ENCODE measurements around the gene PATL2. TPM values are rescaled to one million over a fixed set of nuclear protein-coding genes. Genes with fewer than 3 reads are reported as not detected.

The PATL2 gene
- polyA plus RNA-seq, 4 donors: 1.5 to 6.8 (median 2.9) TPM

DNA sequence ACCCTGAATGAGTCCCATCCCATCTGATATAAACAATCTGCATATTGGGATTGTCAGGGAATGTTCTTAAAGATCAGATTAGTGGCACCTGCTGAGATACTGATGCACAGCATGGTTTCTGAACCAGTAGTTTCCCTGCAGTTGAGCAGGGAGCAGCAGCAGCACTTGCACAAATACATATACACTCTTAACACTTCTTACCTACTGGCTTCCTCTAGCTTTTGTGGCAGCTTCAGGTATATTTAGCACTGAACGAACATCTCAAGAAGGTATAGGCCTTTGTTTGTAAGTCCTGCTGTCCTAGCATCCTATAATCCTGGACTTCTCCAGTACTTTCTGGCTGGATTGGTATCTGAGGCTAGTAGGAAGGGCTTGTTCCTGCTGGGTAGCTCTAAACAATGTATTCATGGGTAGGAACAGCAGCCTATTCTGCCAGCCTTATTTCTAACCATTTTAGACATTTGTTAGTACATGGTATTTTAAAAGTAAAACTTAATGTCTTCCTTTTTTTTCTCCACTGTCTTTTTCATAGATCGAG is 4.7 kb upstream of the PATL2 start:
- H3K4me3 ChIP-seq (ENCODE audit: low read depth in 1 of 3, low read length in 3 of 3): peak overlapping the region in 1 of 3 donors; percentile 12

DNA sequence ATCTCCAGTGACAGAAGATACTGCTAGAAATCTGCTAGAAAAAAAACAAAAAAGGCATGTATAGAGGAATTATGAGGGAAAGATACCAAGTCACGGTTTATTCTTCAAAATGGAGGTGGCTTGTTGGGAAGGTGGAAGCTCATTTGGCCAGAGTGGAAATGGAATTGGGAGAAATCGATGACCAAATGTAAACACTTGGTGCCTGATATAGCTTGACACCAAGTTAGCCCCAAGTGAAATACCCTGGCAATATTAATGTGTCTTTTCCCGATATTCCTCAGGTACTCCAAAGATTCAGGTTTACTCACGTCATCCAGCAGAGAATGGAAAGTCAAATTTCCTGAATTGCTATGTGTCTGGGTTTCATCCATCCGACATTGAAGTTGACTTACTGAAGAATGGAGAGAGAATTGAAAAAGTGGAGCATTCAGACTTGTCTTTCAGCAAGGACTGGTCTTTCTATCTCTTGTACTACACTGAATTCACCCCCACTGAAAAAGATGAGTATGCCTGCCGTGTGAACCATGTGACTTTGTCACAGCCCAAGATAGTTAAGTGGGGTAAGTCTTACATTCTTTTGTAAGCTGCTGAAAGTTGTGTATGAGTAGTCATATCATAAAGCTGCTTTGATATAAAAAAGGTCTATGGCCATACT is 4.1 kb upstream of the PATL2 start:
- peak overlapping the region in 1 of 3 donors; percentile 65 for H3K27ac ChIP-seq (ENCODE audit: low read depth in 1 of 3, low read length in 2 of 3)
- peak overlapping the region in 2 of 3 donors; percentile 12 to 79 for H3K4me3 ChIP-seq (ENCODE audit: low read depth in 1 of 3, low read length in 3 of 3)
- DNase-seq (no peak), FAIRE-seq (no peak)
- H3K4me1 ChIP-seq (ENCODE audit: control insufficient read depth in 3 of 3, insufficient read depth in 2 of 3, low read depth in 1 of 3, low read length in 2 of 3): peaks cover 4 to 13% (median 11%) of the 10 kb centered on the region in 3 donors
- H3K36me3 ChIP-seq (ENCODE audit: control insufficient read depth in 3 of 3, insufficient read depth in 2 of 3, low read depth in 1 of 3, low read length in 3 of 3): peaks cover 13 to 24% (median 20%) of the 10 kb centered on the region in 3 donors
- WGBS, 3 donors: 57 to 61% (median 57%) methylated on average over 6 of the region's 6 CpGs
- H3K9me3 ChIP-seq (ENCODE audit: control insufficient read depth in 2 of 2, insufficient read depth in 1 of 2, low read depth in 1 of 2, low read length in 1 of 2): peaks cover 0 to 4% of the 10 kb centered on the region in 2 donors
- H3K27me3 ChIP-seq (ENCODE audit: control insufficient read depth in 3 of 3, insufficient read depth in 3 of 3, low read length in 3 of 3): no peaks in the 10 kb centered on the region

More for the DNA sequence above, 4.7 kb upstream of the PATL2 start:
- Histone ChIP-seq H3K4me1 (ENCODE audit: control insufficient read depth in 3 of 3, insufficient read depth in 2 of 3, low read depth in 1 of 3, low read length in 2 of 3) (peaks cover 4 to 12% (median 11%) of the 10 kb centered on the region in 3 donors), H3K27me3 (ENCODE audit: control insufficient read depth in 3 of 3, insufficient read depth in 3 of 3, low read length in 3 of 3) (no peaks in the 10 kb centered on the region), H3K36me3 (ENCODE audit: control insufficient read depth in 3 of 3, insufficient read depth in 2 of 3, low read depth in 1 of 3, low read length in 3 of 3) (peaks cover 13 to 24% (median 20%) of the 10 kb centered on the region in 3 donors), H3K9me3 (ENCODE audit: control insufficient read depth in 2 of 2, insufficient read depth in 1 of 2, low read depth in 1 of 2, low read length in 1 of 2) (peaks cover 0 to 4% of the 10 kb centered on the region in 2 donors), H3K27ac (ENCODE audit: low read depth in 1 of 3, low read length in 2 of 3) (peak overlapping the region in 2 of 3 donors; percentile 45 to 47)
- FAIRE-seq: no peak
- DNase-seq: no peak
- WGBS, 3 donors: 71 to 79% (median 75%) methylated on average over 2 of the region's 2 CpGs

DNA sequence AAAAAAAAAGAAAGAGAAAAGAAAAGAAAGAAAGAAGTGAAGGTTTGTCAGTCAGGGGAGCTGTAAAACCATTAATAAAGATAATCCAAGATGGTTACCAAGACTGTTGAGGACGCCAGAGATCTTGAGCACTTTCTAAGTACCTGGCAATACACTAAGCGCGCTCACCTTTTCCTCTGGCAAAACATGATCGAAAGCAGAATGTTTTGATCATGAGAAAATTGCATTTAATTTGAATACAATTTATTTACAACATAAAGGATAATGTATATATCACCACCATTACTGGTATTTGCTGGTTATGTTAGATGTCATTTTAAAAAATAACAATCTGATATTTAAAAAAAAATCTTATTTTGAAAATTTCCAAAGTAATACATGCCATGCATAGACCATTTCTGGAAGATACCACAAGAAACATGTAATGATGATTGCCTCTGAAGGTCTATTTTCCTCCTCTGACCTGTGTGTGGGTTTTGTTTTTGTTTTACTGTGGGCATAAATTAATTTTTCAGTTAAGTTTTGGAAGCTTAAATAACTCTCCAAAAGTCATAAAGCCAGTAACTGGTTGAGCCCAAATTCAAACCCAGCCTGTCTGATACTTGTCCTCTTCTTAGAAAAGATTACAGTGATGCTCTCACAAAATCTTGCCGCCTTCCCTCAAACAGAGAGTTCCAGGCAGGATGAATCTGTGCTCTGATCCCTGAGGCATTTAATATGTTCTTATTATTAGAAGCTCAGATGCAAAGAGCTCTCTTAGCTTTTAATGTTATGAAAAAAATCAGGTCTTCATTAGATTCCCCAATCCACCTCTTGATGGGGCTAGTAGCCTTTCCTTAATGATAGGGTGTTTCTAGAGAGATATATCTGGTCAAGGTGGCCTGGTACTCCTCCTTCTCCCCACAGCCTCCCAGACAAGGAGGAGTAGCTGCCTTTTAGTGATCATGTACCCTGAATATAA is 2.2 kb upstream of the PATL2 start:
- no peak for FAIRE-seq
- Histone ChIP-seq H3K9me3 (ENCODE audit: control insufficient read depth in 2 of 2, insufficient read depth in 1 of 2, low read depth in 1 of 2, low read length in 1 of 2) (peaks cover 0 to 4% of the 10 kb centered on the region in 2 donors), H3K4me3 (ENCODE audit: low read depth in 1 of 3, low read length in 3 of 3) (peak overlapping the region; percentile 62 to 96 (median 79)), H3K27ac (ENCODE audit: low read depth in 1 of 3, low read length in 2 of 3) (peak overlapping the region; percentile 91 to 100 (median 97)), H3K27me3 (ENCODE audit: control insufficient read depth in 3 of 3, insufficient read depth in 3 of 3, low read length in 3 of 3) (no peaks in the 10 kb centered on the region), H3K36me3 (ENCODE audit: control insufficient read depth in 3 of 3, insufficient read depth in 2 of 3, low read depth in 1 of 3, low read length in 3 of 3) (peaks cover 8 to 23% (median 16%) of the 10 kb centered on the region in 3 donors), H3K4me1 (ENCODE audit: control insufficient read depth in 3 of 3, insufficient read depth in 2 of 3, low read depth in 1 of 3, low read length in 2 of 3) (peaks cover 4 to 20% (median 11%) of the 10 kb centered on the region in 3 donors)
- 22 to 25% (median 24%) methylated on average over 5 of the region's 5 CpGs for WGBS, 3 donors
- no peak for DNase-seq

DNA sequence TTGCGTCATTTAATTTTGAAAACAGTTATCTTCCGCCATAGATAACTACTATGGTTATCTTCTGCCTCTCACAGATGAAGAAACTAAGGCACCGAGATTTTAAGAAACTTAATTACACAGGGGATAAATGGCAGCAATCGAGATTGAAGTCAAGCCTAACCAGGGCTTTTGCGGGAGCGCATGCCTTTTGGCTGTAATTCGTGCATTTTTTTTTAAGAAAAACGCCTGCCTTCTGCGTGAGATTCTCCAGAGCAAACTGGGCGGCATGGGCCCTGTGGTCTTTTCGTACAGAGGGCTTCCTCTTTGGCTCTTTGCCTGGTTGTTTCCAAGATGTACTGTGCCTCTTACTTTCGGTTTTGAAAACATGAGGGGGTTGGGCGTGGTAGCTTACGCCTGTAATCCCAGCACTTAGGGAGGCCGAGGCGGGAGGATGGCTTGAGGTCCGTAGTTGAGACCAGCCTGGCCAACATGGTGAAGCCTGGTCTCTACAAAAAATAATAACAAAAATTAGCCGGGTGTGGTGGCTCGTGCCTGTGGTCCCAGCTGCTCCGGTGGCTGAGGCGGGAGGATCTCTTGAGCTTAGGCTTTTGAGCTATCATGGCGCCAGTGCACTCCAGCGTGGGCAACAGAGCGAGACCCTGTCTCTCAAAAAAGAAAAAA is 1.4 kb upstream of the PATL2 start:
- DNase-seq (peak; percentile 88 to 92), FAIRE-seq (no peak)
- WGBS, 3 donors: 0 to 5% (median 1%) methylated on average over 24 of the region's 24 CpGs
- Histone ChIP-seq H3K9me3 (ENCODE audit: control insufficient read depth in 2 of 2, insufficient read depth in 1 of 2, low read depth in 1 of 2, low read length in 1 of 2) (peaks cover 0 to under 1% of the 10 kb centered on the region in 2 donors), H3K4me3 (ENCODE audit: low read depth in 1 of 3, low read length in 3 of 3) (peak overlapping the region; percentile 62 to 96 (median 79)), H3K27ac (ENCODE audit: low read depth in 1 of 3, low read length in 2 of 3) (peak overlapping the region; percentile 91 to 100 (median 97)), H3K36me3 (ENCODE audit: control insufficient read depth in 3 of 3, insufficient read depth in 2 of 3, low read depth in 1 of 3, low read length in 3 of 3) (peaks cover 8 to 18% (median 16%) of the 10 kb centered on the region in 3 donors), H3K4me1 (ENCODE audit: control insufficient read depth in 3 of 3, insufficient read depth in 2 of 3, low read depth in 1 of 3, low read length in 2 of 3) (peaks cover 9 to 28% (median 11%) of the 10 kb centered on the region in 3 donors), H3K27me3 (ENCODE audit: control insufficient read depth in 3 of 3, insufficient read depth in 3 of 3, low read length in 3 of 3) (no peaks in the 10 kb centered on the region)

DNA sequence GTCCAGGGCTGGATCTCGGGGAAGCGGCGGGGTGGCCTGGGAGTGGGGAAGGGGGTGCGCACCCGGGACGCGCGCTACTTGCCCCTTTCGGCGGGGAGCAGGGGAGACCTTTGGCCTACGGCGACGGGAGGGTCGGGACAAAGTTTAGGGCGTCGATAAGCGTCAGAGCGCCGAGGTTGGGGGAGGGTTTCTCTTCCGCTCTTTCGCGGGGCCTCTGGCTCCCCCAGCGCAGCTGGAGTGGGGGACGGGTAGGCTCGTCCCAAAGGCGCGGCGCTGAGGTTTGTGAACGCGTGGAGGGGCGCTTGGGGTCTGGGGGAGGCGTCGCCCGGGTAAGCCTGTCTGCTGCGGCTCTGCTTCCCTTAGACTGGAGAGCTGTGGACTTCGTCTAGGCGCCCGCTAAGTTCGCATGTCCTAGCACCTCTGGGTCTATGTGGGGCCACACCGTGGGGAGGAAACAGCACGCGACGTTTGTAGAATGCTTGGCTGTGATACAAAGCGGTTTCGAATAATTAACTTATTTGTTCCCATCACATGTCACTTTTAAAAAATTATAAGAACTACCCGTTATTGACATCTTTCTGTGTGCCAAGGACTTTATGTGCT is 721 bp upstream of the PATL2 start:
- no peaks in the 10 kb centered on the region for H3K27me3 ChIP-seq (ENCODE audit: control insufficient read depth in 3 of 3, insufficient read depth in 3 of 3, low read length in 3 of 3)
- H3K36me3 ChIP-seq (ENCODE audit: control insufficient read depth in 3 of 3, insufficient read depth in 2 of 3, low read depth in 1 of 3, low read length in 3 of 3): peaks cover 8 to 16% (median 13%) of the 10 kb centered on the region in 3 donors
- WGBS, 3 donors: 0% methylated on average over 45 to 46 of the region's 46 CpGs
- H3K4me1 ChIP-seq (ENCODE audit: control insufficient read depth in 3 of 3, insufficient read depth in 2 of 3, low read depth in 1 of 3, low read length in 2 of 3): peaks cover 8 to 32% (median 11%) of the 10 kb centered on the region in 3 donors
- FAIRE-seq (no peak), DNase-seq (peak; percentile 83 to 90)
- peak overlapping the region; percentile 62 to 96 (median 79) for H3K4me3 ChIP-seq (ENCODE audit: low read depth in 1 of 3, low read length in 3 of 3)
- peak overlapping the region; percentile 91 to 100 (median 97) for H3K27ac ChIP-seq (ENCODE audit: low read depth in 1 of 3, low read length in 2 of 3)
- no peaks in the 10 kb centered on the region for H3K9me3 ChIP-seq (ENCODE audit: control insufficient read depth in 2 of 2, insufficient read depth in 1 of 2, low read depth in 1 of 2, low read length in 1 of 2)

DNA sequence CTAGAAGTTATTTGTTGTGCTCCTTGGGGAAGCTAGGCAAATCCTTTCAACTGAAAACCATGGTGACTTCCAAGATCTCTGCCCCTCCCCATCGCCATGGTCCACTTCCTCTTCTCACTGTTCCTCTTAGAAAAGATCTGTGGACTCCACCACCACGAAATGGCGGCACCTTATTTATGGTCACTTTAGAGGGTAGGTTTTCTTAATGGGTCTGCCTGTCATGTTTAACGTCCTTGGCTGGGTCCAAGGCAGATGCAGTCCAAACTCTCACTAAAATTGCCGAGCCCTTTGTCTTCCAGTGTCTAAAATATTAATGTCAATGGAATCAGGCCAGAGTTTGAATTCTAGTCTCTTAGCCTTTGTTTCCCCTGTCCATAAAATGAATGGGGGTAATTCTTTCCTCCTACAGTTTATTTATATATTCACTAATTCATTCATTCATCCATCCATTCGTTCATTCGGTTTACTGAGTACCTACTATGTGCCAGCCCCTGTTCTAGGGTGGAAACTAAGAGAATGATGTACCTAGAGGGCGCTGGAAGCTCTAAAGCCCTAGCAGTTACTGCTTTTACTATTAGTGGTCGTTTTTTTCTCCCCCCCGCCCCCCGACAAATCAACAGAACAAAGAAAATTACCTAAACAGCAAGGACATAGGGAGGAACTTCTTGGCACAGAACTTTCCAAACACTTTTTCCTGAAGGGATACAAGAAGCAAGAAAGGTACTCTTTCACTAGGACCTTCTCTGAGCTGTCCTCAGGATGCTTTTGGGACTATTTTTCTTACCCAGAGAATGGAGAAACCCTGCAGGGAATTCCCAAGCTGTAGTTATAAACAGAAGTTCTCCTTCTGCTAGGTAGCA is 657 bp downstream of the PATL2 start:
- Histone ChIP-seq H3K4me1 (ENCODE audit: control insufficient read depth in 3 of 3, insufficient read depth in 2 of 3, low read depth in 1 of 3, low read length in 2 of 3) (peaks cover 6 to 41% (median 7%) of the 10 kb centered on the region in 3 donors), H3K4me3 (ENCODE audit: low read depth in 1 of 3, low read length in 3 of 3) (peak overlapping the region; percentile 62 to 79 (median 68)), H3K36me3 (ENCODE audit: control insufficient read depth in 3 of 3, insufficient read depth in 2 of 3, low read depth in 1 of 3, low read length in 3 of 3) (peaks cover 3 to 6% (median 4%) of the 10 kb centered on the region in 3 donors), H3K27me3 (ENCODE audit: control insufficient read depth in 3 of 3, insufficient read depth in 3 of 3, low read length in 3 of 3) (no peaks in the 10 kb centered on the region), H3K27ac (ENCODE audit: low read depth in 1 of 3, low read length in 2 of 3) (peak overlapping the region; percentile 91 to 97 (median 91)), H3K9me3 (ENCODE audit: control insufficient read depth in 2 of 2, insufficient read depth in 1 of 2, low read depth in 1 of 2, low read length in 1 of 2) (no peaks in the 10 kb centered on the region)
- WGBS, 3 donors: 19 to 21% (median 20%) methylated on average over 11 of the region's 11 CpGs
- FAIRE-seq: no peak
- DNase-seq: peak; percentile 41 to 54
